CD4-positive, alpha-beta T cell treated with Interleukin-6 for 4 hours (primary cell): ENCODE data around the gene ECI1.
A peak's percentile ranks its signal among the peaks of the same experiment; 100 is the strongest.
"Not testable (repeated sequence)": the region's sequence is repeated elsewhere in the genome, so short reads cannot be mapped to it uniquely, and the experiment has no call there.

ENCODE experiments used
- DNase-seq: peaks from one replicate; pipeline ENCODE4 v3.0.0-alpha.2; 2020; ENCODE audit warnings: mixed read lengths

The ECI1 gene

DNA sequence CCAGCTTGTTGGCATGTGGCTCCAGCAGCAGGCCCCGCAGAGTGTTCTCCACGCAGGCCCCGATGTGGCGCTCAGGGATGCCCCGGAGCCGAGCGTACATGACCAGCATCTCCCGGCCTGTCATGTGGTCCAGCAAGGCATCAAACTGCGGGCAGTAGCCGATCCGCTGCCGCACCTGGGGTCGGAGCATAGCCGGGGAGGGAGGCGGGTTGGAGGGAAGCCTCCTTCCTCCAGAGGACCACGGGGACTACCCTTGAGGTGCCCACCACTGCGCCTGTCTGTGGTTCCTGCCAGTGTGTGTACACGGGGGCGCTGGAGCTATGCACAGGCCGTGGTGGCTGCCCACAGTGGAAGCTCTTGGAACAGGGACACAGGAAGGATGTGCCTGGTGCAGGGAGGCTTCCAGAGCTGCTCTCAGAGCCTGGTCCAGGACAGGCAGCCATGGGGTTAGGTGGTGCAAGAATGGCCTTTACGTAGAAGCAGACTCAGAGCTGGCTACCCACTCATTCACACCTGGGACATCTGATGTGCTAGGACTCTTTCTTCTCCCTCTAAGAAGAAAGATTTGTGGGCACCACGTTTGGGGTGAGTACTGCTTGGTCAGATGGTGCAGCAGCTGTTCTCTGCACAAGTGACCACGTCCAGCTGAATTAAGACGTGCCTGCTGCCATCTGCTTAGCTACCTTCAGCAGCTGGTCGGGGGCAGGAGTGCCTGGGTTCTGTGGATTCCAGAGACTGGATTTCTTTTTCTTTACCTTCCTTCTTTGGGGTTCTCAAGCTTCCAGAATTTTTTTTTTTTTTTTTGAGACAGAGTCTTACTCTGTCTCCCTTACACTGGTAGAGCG is 27.8 kb upstream of the ECI1 start:
- DNase-seq = no peak

DNA sequence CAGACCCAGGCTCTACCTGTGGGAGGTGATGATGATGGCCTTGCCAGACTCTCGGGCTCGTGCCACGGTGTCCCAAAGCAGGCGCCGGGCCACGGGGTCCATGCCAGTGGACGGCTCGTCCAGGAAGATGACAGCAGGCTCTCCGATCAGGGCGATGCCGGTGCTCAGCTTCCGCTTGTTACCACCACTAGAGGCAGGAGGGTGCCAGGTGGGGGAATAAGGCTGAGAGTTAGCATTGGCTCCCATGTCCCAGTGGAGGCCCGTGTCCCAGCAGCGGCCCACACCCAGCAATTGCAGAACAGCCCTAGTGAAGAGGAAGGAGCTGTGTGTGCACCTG is 26.9 kb upstream of the ECI1 start:
- no peak for DNase-seq

DNA sequence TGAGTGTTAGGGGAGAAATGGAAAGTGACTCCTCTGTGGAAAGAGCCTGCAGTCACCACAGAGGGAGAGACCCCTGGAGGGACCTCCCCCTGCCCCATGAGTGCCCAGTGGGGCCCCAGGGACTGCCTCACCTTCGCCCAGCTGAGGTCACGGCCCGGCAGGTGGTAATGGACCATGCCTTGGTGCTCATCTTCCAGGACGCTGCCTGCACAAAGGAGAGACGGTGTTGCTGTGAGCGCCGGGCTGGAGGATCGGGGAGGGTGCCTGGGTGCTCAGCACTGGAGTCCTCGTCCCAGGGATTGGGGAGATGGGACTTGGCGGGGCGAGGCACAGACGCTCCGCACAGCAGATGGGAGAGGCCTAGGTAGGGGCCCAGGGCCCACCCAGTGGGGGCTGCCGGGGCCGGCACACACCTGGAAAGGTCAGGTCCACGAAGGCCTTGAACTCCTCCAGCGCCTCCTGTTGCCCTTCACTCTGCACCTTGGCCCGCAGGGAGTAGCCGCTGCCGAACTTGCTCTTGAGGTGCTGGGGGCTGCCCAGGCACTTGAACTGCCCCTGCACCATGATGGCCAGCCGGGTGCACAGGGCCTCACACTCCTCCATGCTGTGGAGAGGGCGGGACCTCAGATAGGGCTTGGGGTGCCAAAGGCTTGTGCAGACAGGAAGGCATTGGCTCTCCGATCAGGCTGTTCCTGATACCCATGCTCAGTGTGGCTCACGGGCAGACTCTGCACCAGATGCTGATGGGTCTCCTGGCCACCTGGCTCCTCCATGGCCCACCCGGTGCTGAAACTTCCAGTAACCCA is 26.3 kb upstream of the ECI1 start:
- no peak for DNase-seq

DNA sequence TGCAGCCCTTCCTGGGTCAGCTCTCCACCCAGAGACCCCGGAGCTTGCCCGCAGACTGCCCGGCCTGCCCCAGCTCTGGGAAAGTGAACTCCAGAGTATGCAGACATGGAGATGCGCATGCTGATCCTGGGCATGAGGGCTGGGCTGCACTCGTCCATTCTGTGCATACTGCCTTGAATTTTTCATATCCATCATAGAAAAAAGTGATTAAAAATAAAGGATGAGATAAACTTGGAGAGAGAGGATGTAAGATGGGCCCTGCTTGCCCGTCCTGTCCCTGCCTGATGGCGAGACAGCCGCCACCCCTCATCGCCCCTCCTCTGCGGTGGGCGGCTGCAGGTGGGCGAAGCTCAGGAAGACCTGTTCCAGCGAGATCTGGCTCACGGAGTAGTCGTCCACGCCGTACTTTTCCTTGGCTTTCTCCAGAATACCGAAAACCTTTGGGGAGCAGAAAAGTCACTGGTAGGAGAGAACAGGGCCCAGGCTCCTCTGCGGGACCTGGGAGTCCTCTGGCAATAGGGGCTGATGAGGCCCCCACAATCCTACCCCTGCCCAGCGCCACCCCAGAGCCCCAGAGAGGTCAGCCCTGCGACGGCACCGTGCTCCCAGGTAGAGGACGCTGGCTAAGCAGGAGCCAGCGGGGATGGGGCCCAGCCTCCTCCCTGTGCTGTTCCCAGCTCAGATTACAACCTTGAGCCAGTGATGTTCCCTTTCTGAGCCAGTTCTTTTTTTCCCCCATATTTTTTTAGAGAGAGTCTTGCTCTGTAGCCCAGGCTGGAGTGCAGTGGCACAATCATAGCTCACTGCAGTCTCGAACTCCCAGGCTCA is 25.2 kb upstream of the ECI1 start:
- no peak for DNase-seq

DNA sequence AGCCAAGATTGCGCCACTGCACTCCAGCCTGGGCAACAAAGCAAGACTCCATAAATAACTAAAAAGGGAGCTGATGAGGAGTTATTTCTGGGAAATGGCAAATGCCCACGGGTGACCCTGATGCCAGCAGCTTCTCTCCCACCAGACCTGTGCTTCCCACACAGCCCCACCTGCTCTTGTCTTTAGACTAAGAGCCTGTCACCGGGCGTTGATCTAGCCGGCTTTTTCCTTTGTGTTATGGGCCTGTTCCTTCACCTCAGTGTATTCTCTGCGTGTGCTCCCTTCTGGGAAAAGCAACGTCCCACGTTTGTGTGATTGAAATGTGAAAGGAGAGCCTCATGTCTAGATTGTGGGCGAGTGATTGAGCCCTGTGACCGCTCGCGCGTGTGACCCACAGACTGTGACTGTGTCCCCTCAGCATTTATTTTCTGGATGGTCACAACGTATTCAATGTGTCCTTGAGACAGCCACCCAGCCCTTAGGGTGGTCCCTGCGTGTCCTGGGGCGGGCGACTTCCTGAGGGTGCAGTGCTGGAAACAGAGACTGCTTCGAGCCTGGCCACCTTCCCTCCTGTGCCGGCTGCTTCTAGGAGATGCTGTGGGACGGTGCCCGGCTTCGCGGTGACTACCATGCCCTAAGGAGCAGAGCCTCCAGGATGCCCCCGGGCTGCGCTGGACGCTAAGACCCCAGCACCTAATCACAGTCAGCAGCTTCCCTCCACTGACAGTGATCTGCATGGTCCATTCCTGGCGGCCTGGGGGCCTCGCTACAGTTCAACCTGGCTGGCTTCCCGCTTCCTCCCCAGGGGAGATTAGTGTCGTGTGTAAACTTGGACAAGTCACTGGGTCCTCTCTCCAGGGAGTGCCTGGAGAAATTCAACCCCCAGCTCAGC is 24.3 kb upstream of the ECI1 start:
- DNase-seq = no peak

DNA sequence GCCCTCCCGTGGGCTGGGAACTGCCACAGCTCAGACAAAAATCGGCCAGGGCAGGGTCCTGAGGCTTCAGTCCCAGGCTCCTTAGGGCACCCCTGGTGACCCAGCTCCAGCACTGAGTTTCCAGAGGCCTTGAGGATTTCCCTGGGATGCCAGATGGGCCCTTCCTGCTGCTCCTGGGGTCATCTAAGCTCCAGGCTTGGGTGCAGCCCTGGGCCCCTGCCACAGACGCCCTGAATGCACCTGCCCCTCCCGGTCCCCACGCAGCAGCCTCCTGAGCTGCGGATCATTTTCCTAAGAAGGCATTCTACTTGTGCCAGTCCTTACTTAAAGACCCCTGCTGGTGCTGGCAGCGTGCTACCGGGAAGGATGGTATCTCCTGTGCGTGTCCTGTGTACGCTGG is 22.5 kb upstream of the ECI1 start:
- no peak for DNase-seq

DNA sequence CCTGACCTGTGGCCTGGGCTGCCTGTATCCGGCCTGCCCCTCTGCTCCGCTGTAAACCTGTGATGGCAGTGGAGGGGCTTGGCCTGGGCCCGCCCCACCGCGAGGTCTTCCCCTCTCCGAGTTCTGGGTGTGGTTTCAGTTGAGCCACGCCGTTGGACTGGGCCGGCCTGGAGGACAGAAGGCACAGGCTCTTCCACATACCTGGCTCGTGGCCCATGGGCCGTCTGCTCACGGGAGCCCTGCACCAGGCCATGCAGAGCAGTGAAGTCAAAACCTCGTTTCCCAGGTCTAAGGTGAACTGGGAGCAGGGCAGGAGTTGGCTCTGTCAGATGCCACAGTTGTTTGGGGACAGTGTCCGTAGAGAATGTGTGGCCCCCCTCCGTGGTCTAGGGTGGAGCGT is 22.1 kb upstream of the ECI1 start:
- no peak for DNase-seq

DNA sequence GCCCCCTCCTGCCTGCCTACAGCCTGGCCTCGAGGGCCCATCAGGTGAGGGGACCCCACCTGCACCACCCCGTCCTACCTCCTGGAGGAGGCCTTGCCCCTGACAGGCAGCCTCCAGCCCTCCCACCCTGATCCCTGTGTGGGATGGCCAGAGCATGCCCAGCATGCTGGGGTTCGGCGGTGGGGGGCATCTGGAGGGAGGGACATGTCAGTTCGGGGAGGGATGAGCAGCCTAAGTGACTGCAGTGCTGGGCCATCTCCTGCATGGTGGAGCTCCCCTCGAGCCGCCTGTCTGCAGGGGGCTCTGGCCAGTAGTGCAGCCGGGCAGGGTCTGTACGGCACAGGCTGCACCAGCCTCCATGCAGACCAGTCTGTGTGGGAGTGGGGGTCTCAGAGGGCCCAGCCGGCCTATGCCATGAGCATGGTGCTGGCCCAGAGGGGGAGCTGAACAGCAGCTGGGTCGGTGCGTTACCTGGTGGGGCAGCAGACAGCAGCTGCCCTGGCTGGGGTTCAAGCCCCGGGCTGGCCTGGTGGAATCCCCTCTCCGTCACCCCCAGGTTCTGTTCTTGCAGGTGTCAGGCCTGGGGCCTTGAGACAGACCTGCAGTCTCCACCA is 20.6 kb upstream of the ECI1 start:
- no peak for DNase-seq

DNA sequence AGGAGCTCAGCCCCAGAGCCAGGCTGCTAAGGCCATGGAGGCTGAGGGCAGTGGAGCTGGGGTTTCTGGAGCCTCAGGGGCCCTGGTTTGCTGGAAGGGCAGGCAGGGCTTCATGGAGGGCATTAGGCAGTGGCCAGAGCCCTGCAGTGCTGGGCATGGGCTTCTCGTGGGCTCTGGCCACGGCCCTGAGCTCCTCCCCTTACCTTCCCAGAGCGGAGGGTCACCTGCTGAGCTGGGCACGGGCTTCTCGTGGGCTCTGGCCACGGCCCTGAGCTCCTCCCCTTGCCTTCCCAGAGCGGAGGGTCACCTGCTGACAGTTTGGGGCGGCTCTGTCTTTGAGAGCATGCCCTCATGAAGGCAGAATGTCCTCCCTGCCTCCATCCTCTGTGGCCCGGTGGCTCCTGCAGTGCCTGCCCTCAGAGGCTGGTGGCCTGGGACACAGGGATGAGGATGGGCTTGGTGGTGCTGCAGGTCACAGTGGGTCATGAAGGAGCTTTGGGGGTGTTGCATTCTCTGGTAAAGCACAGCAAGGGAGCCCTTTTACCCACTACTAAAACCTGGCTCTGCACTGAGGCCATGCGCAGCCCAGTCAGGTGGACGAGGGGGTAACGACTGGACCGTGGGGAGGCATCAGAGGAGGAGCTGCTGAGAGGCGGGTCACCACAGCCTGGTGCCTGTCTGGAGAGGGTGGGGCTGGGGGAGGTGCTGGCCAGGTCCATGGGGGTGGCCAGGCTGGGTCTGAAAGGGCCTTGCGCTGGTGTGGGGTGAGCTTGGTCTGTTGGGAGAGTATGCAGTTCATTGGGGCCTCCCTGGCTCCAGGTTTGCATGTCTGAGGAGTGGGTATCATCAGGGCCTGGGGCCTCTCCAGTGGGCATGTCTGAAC is 19.4 kb upstream of the ECI1 start:
- no peak for DNase-seq

DNA sequence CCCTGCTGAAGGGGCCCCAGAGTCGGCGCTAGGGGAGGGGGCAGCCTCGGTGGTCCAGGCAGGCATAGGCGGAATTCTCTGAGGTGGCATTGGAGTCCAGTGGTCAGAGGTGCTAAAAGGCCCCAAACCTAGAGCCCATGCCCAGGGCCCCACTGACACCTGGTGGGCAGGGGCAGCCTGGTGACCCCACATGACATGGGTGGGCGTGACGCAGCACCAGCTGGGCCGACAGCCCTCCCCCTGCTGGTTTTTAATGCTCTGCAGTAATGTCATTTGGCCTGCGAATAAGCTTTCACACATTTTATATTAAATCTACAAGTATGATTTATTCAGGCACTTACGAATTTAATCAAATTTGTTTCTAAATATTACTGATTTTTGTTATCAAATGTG is 18.7 kb upstream of the ECI1 start:
- DNase-seq = no peak

DNA sequence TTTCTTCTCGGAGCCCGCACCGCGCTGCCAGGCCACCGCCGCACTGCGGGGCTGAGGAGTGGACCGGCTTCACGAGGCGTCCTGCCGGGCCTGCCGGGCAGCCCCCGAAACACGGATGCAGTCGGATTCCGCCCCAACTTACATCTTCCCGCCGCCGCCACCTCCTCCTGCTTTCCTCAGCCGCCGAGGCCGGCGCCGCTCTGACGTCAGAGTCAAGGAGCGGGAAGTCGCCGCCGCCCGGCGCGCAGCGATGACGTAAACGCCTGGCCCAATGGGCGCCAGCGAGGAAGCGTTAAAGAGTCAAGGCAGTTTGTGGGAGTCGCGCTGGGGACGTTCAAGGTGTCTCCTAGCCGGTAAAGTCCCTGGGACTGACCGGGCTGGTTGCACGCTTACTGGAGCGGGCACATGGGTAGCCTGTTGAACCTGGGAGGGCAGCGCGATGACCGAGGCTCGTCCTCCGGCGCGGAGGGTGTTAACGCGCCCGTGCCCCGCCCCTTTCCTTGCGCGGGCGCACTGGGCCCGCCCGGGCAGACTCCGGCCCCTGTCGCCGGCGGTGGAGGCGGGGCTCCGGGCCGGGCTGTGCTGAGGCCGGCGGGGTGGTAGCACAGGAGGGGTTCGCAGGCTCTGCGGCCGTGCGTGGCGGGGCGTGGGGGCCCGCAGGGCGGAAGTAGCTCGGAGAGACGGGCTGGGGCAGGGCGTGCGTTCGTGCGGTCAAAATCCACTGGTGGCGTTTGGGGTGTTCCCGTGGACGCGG is 16.7 kb upstream of the ECI1 start, which contains the start of gene RNPS1:
Gene RNPS1 (minus strand): TSS at position 214 of the 754 bp plus-strand sequence. CDS start 3,483 bp downstream, outside the sequence.
- peak; percentile 97 for DNase-seq

DNA sequence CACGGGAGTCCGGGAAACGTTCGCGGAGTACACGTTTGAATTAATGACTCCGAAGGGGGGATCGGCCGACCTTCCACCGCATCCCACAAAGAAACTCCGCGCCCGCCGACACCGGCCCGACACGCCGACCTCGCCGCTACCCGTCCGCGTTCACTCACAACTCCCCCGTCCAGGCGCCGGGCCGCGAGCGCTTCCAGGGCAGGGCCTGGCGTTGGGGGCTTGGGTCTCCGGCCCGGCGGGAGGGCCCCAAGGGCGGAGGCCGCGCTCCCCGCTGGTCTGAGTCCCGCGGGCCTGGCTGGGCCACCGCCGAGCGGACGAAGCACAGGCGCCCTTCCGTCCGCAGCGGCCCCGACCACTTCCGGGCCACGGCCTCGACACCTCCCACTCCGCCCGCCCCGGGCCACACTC is 16.1 kb upstream of the ECI1 start:
- not testable (repeated sequence) for DNase-seq

DNA sequence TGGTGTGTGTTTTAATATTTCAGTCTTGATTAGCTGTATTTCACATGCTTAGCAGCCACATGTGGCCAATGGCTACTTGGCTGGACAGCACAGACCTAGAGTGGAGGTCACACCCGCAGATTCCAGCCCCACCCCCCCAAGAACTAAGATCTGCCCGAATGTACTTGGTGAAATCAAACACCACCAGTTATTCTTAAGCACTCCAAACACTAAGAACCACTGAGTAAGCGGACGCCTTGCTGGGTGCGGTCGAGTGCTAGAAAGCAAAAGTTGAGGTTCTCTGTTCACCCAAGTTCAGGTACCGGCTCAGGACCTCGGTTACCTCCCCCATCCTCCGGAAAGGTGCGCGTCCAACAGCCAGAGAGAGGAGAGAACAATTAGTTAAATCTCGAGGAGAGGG is 15.5 kb upstream of the ECI1 start:
- DNase-seq = not testable (repeated sequence)

DNA sequence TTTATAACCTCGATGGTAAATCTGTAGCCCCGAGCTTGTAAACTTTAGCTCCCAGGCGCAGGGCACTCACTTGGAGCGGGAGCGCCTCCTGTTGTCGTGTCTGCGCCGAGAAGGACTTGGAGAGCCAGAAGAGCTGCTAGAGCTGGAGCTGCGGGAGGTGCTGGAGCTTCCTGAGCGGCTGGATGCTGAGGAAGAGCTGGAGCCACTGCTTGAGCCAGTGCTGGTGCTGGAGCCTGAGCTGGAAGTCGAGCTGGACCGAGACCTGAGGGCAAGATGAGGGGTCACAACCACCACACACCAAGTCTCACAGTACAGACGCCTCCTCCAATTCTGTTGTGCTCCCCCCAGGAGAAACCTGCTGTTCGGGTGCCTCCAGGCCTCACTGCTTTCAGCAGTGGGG is 11.6 kb upstream of the ECI1 start:
- not testable (repeated sequence) for DNase-seq

DNA sequence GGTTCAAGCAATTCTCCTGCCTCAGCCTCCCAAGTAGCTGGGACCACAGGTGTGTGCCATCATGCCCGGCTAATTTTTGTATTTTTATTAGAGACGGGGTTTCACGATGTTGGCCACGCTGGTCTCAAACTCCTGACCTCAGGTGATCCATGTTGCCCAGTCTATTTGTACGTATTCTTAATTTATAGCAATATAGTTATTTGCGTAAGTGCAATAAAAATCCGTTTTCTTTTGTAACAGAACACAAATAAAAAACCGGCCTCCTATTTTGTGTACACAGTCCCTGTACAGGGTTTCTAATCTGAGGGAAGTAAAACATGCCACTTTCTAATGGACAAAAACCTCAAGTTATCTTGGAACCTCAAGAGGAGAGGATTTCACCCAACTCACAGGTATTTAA is 8.9 kb upstream of the ECI1 start:
- DNase-seq = no peak

DNA sequence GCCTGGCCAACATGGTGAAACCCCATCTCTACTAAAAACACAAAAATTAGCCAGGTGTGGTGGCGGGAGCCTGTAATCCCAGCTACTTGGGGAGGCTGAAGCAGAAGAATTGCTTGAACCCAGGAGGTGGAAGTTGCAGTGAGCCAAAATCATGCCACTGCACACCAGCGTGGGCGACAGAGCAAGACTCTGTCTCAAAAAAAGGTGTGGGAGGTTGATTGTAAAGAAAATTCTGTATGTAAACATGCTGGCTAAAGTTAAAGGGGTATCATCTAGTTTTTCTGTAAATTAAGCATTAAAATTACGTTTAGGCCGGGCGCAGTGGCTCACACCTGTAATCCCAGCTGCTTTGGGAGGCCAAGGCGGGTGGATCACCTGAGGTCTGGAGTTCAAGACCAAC is 7.1 kb upstream of the ECI1 start:
- DNase-seq = not testable (repeated sequence)

DNA sequence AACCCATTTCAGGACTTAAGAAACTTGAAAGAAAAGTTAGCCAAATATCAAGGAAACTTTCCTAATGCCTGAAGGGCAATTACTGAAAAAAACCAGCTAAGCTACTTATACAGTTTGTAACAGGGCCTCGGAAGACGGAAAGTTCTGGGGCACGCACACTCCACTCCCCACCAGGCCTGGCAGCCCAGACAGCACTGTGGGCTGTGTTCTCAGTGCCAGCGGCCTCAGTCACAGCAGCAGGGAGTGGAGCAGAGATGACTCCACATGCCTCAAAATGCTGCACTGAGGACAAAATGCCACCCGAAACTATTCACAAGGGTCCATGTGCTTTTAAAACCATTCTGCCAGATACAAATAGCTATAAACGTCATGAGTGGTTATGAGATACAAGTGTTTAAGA is 6.3 kb upstream of the ECI1 start:
- no peak for DNase-seq

DNA sequence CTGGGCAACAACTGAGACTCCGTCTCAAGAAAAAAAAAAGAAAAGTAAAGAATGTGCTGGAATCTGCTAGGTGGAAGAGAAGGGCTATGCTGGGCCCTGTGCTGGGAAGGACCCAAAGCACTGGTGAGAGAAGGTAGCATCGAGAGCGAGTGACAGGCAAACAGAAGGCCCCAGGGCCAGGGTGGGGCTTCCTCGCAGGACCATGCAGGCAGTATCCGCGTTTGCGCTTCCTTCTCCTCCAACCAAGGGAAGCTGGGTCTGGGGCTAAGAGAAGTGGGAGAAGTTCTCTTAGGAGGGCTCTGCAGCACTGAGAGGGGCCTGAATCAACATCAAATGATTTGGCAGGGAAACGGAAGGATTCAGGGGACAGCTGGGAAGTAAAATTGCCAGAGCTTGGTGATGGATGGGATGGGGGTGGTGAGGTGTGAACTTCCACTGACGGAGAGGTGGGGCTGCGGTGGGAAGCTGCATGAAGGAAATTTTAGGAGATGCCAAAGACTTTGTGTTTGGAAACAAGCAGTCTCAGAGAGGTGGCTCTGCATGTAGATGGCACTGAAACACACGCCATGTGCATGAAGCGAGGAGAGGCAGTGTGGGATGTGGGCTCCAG is 5.2 kb upstream of the ECI1 start:
- DNase-seq = no peak

DNA sequence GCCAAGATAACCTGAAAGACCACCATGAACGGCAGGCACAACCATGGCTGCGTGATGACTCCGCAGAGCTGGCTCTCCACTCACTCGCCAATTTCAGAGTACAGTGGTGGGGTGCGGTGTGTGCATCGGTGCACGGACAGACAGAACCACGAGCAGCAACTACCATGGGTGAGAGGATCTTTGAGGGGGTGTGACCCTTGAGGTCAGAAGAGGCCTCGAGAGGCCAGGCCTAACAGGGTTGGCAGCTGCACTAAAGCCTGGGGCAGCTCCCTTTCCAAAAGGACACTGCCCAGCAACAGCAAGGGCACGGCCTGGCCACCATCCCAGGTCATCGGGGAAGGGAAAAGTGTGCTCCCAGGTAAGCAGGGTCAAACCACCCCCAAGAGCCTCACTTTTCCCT is 1.9 kb upstream of the ECI1 start:
- DNase-seq = no peak

DNA sequence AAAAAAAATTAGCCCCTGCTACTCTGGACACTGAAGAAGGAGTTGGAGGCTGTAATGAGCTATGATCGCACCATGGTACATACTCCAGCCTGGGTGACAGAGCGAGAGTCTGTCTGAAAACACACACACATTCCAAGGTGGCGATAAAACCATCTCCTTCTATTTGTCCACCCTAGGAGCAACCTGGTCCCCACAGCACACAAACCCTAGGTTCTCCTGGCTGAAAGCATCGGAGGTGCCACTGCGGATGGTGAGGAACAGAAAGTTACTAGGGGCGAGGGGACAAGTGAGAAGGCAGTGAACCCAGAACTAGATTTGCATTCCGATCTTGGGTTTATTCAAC is 1.4 kb upstream of the ECI1 start:
- DNase-seq = no peak
